Heart right ventricle (tissue), 16 donors: ENCODE results near the gene MAP4K4. TPM values are rescaled to one million over a fixed set of nuclear protein-coding genes. Genes with fewer than 3 reads are reported as not detected.

Source experiments
- ATAC-seq, 8 donors: fragments of 200-7000 bp; cut with Tn5 transposase; one replicate each; pipeline ENCODE4 v1.9.1; 2020; ENCODE audit warnings: mild to moderate bottlenecking in 8 of 8, moderate library complexity in 8 of 8, moderate number of reproducible peaks in 1 of 8
- DNase-seq, 2 donors: peaks; one replicate each; pipeline ENCODE4 v3.0.0-alpha.2; 2020
- H3K27ac ChIP-seq, 10 donors: fragments of 200-600 bp; sonication (generic) in 2 of 10; one replicate each; pipeline versions ENCODE4 v1.5.0 to v1.8.0; 2020 to 2022; ENCODE audit warnings: mild to moderate bottlenecking in 3 of 10
- H3K27me3 ChIP-seq, 7 donors: fragments of 200-600 bp; one replicate each; pipeline ENCODE4 v1.8.0; 2021 to 2022; ENCODE audit warnings: mild to moderate bottlenecking in 2 of 7
- H3K36me3 ChIP-seq, 9 donors: fragments of 200-600 bp; sonication (generic) in 1 of 9; one replicate each; pipeline versions ENCODE4 v1.5.0 to v1.8.0; 2020 to 2022; ENCODE audit warnings: mild to moderate bottlenecking in 2 of 9
- H3K4me1 ChIP-seq, 9 donors: fragments of 200-600 bp; sonication (generic) in 1 of 9; one replicate each; pipeline versions ENCODE4 v1.5.0 to v1.8.0; 2020 to 2022; ENCODE audit warnings: mild to moderate bottlenecking in 4 of 9
- H3K4me3 ChIP-seq, 10 donors: fragments of 200-600 bp; sonication (generic) in 2 of 10; one replicate each; pipeline versions ENCODE4 v1.5.0 to v1.8.0; 2020 to 2022; ENCODE audit warnings: mild to moderate bottlenecking in 7 of 10, moderate library complexity in 2 of 10
- H3K9me3 ChIP-seq, 11 donors: fragments of 200-600 bp in 10 of 11; sonication (generic) in 2 of 11; one replicate each; pipeline versions ENCODE4 v1.5.0 to v1.8.0; 2013 to 2022; ENCODE audit warnings: mild to moderate bottlenecking in 2 of 11, control low read depth in 1 of 11, moderate library complexity in 1 of 11
- CTCF ChIP-seq, 9 donors: fragments of 200-600 bp; sonication (generic) in 2 of 9; IDR thresholded peaks; one replicate each; pipeline versions ENCODE4 v1.5.0 to v1.8.0; 2021 to 2022; ENCODE audit warnings: antibody characterized with exemption in 9 of 9, mild to moderate bottlenecking in 5 of 9, moderate library complexity in 1 of 9
- WGBS, 2 donors: extraction: QIAGEN DNeasy Blood & Tissue Kit; methylation state at CpG; one replicate each; pipeline ENCODE4 v1.1.7; 2013; ENCODE audit warnings: inconsistent platforms in 1 of 2; 5-methylcytosine and 5-hydroxymethylcytosine counted together
- intact Hi-C, 10 donors: fragments of 100-400 bp; cut with DNase I; formaldehyde crosslinking; loops; one replicate each; pipeline versions ENCODE4 v1.11.1 to v1.14.2; 2022
- polyA plus RNA-seq, 2 donors: library from polyadenylated mRNA; stranded (reverse); fragments of 200-250 nt; gene quantifications; one replicate each; pipeline ENCODE4 v1.2.3, GENCODE V29; 2013
- total RNA-seq, 10 donors: library from RNA; stranded (reverse); fragmentation: NEBNext Ultra II Directional in 3 of 10; extraction: Animal tissue kit (Norgen Biotek cat#: 25700) in 3 of 10; gene quantifications; one replicate each; pipeline versions ENCODE4 v1.2.1 to v1.2.4, GENCODE V29; 2021 to 2023
- donor health status: Arrhythmogenic right ventricular cardiomyopathy.
- donor health status: ischemic (EF 13 %, LVEDD 7.1; RV severe dilation, severe dysfunction).
- donor health status: healthy with polysubstance abuse.
- donor health status: DM: no; HTN: yes; CAD: no.
- donor health status: DM: no; HTN: no; CAD: no.
- donor health status: ischemic (EF 25% LVEDD 6.9; RV normal size, moderate dysfunction).
- donor health status: ischemic (EF 25% LVEDD 5.7; RV mildly dilated, moderate dysfunction).
- donor health status: healthy.
- donor health status: DM: yes; HTN: yes; CAD: no.
- donor health status: Ischemic cardiomyopathy.
- donor health status: ischemic (EF 35%, LVEDD 5.7; RV mildly dilated, moderate dysfunction).
- donor health status: nonischemic (EF 11% LVEDD 7.7; RV severe dilation, severe dysfunction).
- donor health status: DM: yes; HTN: yes; CAD: no.
- donor health status: PGD.
- donor health status: ischemic (EF 29% LVEDD 5.4; RV normal size, mild dysfunction).
- donor health status: nonischemic (EF 23%, LVEDD 6.1; RV moderate dilation, normal function).

MAP4K4 gene
- total and polyA plus RNA-seq, 12 donors, result 44.3 to 116 (median 86.1) TPM

GRCh38 chr2:101725038-101725437, 27.5 kb downstream of the MAP4K4 start:
- Histone ChIP-seq H3K27ac (no peak overlapping the region), H3K4me1 (peaks cover 4 to 98% (median 72%) of the 10 kb centered on the region in 9 donors), H3K9me3 (no peaks in the 10 kb centered on the region), H3K36me3 (no peaks in the 10 kb centered on the region), H3K4me3 (no peak overlapping the region), H3K27me3 (no peaks in the 10 kb centered on the region)
- DNase-seq, result no peak
- TF ChIP-seq CTCF (IDR thresholded peaks at IDR 0.05), result no peak
- no peak for ATAC-seq
- intact Hi-C loops, result no loop called here
- 59 to 68% methylated on average over 3 of the region's 3 CpGs for WGBS, 2 donors

GRCh38 chr2:101725515-101726192, 28.1 kb downstream of the MAP4K4 start:
- intact Hi-C loops, result no loop called here
- no peak overlapping the region for H3K27ac ChIP-seq
- peak in 4 of 9 donors; percentile 12 to 44 (median 24) for TF ChIP-seq CTCF (IDR thresholded peaks at IDR 0.05)
- no peaks in the 10 kb centered on the region for H3K9me3 ChIP-seq
- no peak overlapping the region for H3K4me3 ChIP-seq
- WGBS, 2 donors, result 53 to 60% methylated on average over 5 of the region's 5 CpGs
- no peaks in the 10 kb centered on the region for H3K27me3 ChIP-seq
- H3K36me3 ChIP-seq, result no peaks in the 10 kb centered on the region
- H3K4me1 ChIP-seq, result peaks cover 4 to 94% (median 74%) of the 10 kb centered on the region in 9 donors
- ATAC-seq, result peak; percentile 44 to 89 (median 59)
- no peak for DNase-seq

GRCh38 chr2:101728865-101729264, 31.4 kb downstream of the MAP4K4 start:
- intact Hi-C loops, result no loop called here
- no peaks in the 10 kb centered on the region for H3K27me3 ChIP-seq
- no peak for TF ChIP-seq CTCF (IDR thresholded peaks at IDR 0.05)
- peaks cover 19 to 95% (median 73%) of the 10 kb centered on the region in 9 donors for H3K4me1 ChIP-seq
- no peaks in the 10 kb centered on the region for H3K9me3 ChIP-seq
- WGBS, 2 donors, result 26 to 39% methylated on average over 1 of the region's 1 CpG
- no peaks in the 10 kb centered on the region for H3K36me3 ChIP-seq
- no peak overlapping the region for H3K27ac ChIP-seq
- ATAC-seq, result no peak
- DNase-seq, result no peak
- no peak overlapping the region for H3K4me3 ChIP-seq

- H3K9me3 ChIP-seq, result no peaks in the 10 kb centered on the region
- no peak overlapping the region for H3K4me3 ChIP-seq
- DNase-seq, result no peak
- 72 to 74% methylated on average over 10 of the region's 10 CpGs for WGBS, 2 donors
- H3K27me3 ChIP-seq, result no peaks in the 10 kb centered on the region
- H3K4me1 ChIP-seq, result peaks cover 21 to 95% (median 76%) of the 10 kb centered on the region in 9 donors
- TF ChIP-seq CTCF (IDR thresholded peaks at IDR 0.05), result no peak
- ATAC-seq, result no peak
- H3K27ac ChIP-seq, result peak overlapping the region in 1 of 10 donors; percentile 18
- H3K36me3 ChIP-seq, result no peaks in the 10 kb centered on the region
- intact Hi-C loops, result no loop called here
Observed at GRCh38 chr2:101729521-101730190, 32.1 kb downstream of the MAP4K4 start.
